Skin epidermis (tissue), 12 donors: ENCODE results near the gene CWH43.
"Not testable (repeated sequence)": the region's sequence is repeated elsewhere in the genome, so short reads cannot be mapped to it uniquely, and the experiment has no call there.

Source experiments
- H3K27ac ChIP-seq, 21 experiments: fragments of 200-600 bp; sonication (generic) in 11 of 21; one replicate each; pipeline ENCODE4 v1.5.0; 2020; ENCODE audit warnings: mild to moderate bottlenecking in 3 of 21, inconsistent platforms in 2 of 21, moderate library complexity in 2 of 21
- H3K4me3 ChIP-seq, 7 experiments: fragments of 200-600 bp; sonication (generic) in 2 of 7; one replicate each; pipeline ENCODE4 v1.5.0; 2020; ENCODE audit warnings: inconsistent platforms in 2 of 7, mild to moderate bottlenecking in 2 of 7, moderate library complexity in 1 of 7

Gene CWH43

GRCh38 chr4:49072196-49072595 lies 86.1 kb downstream of the CWH43 start:
- not testable (repeated sequence) for H3K27ac ChIP-seq, H3K4me3 ChIP-seq

- not testable (repeated sequence) for H3K4me3 ChIP-seq, H3K27ac ChIP-seq
Measured at GRCh38 chr4:49091883-49092282, 105.8 kb downstream of the CWH43 start.

GRCh38 chr4:49092608-49093135 lies 106.6 kb downstream of the CWH43 start:
- not testable (repeated sequence) for H3K27ac ChIP-seq, H3K4me3 ChIP-seq

- not testable (repeated sequence) for H3K4me3 ChIP-seq, H3K27ac ChIP-seq
Measured at GRCh38 chr4:49096215-49096614, 110.1 kb downstream of the CWH43 start.

DNA sequence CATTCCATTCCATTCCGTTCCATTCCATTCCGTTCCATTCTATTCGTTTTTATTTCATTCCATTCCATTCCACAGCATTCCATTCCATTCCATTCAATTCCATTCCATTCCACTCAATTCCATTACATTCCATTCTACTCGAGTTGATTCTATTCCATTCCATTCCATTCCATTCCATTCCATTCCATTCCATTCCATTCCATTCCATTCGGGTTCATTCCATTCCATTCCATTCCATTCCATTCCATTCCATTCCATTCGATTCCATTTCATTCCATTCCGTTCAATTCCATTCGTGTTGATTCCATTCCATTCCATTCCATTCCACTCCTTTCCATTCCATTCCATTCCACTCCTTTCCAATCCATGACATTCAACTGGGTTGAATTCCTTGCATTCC lies 110.6 kb downstream of the CWH43 start:
- H3K27ac ChIP-seq, H3K4me3 ChIP-seq: not testable (repeated sequence)

- not testable (repeated sequence) for H3K4me3 ChIP-seq, H3K27ac ChIP-seq
Measured at GRCh38 chr4:49097071-49097470, 111.0 kb downstream of the CWH43 start.

- not testable (repeated sequence) for H3K27ac ChIP-seq, H3K4me3 ChIP-seq
Measured at GRCh38 chr4:49097505-49097904, 111.4 kb downstream of the CWH43 start.

GRCh38 chr4:49098034-49098759 lies 112.1 kb downstream of the CWH43 start:
- H3K4me3 ChIP-seq, H3K27ac ChIP-seq: not testable (repeated sequence)

GRCh38 chr4:49099831-49100444 lies 113.9 kb downstream of the CWH43 start:
- H3K4me3 ChIP-seq, H3K27ac ChIP-seq: not testable (repeated sequence)

DNA sequence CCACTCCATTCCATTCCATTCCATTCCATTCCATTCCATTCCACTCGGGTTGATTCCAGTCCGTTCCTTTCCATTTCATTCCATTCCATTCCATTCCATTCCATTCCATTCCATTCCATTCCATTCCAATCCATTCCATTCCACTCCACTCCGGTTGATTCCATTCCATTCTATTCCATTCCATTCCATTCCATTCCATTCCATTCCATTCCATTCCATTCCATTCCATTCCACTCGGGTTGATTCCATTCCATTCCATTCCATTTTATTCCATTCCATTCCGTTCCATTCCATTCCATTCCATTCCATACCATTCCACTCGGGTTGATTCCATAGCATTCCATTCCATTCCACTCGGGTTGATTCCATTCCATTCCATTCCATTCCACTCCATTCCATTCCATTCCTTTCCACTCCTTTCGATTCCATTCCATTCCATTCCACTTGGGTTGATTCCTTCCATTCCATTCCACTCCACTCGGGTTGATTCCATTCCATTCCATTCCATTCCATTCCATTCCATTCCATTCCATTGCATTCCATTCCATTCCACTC lies 116.3 kb downstream of the CWH43 start:
- H3K27ac ChIP-seq, H3K4me3 ChIP-seq: not testable (repeated sequence)

DNA sequence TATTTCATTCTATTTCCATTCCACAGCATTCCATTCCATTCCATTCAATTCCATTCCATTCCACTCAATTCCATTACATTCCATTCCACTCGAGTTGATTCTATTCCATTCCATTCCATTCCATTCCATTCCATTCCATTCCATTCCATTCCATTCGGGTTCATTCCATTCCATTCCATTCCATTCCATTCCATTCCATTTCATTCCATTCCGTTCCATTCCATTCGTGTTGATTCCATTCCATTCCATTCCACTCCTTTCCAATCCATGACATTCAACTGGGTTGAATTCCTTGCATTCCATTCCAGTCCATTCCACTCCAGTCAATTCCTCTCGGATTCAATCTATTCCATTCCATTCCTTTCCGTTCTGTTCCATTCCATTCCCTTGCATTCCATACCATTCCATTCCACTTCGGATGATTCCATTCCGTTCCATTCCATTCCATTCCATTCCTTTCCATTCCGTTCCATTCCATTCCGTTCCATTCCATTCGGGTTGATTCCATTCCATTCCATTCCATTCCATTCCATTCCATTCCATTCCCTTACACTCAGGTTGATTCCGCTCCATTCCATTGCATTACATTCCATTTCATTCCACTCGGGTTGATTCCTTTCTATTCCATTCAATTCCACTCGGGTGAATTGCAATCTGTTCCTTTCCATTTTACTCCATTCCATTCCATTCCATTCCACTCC lies 117.5 kb downstream of the CWH43 start:
- not testable (repeated sequence) for H3K4me3 ChIP-seq, H3K27ac ChIP-seq

DNA sequence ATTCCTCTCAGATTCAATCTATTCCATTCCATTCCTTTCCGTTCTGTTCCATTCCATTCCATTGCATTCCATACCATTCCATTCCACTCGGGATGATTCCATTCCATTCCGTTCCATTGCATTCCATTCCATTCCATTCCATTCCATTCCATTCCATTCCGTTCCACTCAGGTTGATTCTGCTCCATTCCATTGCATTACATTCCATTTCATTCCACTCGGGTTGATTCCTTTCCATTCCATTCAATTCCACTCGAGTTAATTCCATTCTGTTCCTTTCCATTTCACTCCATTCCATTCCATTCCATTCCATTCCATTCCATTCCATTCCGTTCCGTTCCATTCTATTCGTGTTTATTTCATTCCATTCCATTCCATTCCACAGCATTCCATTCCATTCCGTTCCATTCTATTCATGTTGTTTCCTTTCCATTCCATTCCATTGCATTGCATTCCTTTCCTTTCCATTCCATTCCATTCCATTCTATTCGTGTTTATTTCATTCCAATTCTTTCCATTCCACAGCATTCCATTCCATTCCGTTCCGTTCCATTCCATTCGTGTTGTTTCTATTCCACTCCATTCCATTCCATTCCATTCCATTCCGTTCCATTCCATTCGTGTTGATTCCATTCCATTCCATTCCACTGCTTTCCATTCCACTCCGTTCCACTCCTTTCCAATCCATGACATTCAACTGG lies 118.3 kb downstream of the CWH43 start:
- not testable (repeated sequence) for H3K27ac ChIP-seq, H3K4me3 ChIP-seq

DNA sequence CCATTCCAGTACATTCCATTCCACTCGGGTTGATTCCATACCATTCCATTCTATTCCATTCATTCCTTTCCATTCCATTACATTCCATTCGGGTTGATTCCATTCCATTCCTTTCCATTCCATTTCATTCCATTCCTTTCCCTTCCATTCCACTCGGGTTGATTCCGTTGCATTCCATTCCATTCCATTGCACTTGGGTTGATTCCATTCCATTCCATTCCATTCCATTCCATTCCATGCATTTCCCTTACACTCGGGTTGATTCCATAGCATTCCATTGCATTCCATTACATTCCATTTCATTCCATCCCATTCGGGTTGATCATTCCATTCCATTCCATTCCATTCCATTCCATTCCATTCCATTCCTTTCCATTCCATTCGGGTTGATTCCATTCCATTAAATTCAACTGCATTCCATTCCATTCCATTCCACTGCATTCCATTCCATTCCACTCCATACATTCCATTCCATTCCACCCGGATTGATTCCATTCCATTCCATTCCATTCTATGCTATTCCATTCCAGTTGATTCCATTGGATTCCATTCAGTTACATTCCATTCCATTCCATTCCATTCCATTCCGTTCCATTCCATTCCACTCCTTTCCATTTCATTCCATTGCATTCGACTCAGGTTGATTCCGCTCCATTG lies 119.3 kb downstream of the CWH43 start:
- H3K4me3 ChIP-seq = not testable (repeated sequence)

GRCh38 chr4:49107262-49107661 lies 121.2 kb downstream of the CWH43 start:
- H3K4me3 ChIP-seq, H3K27ac ChIP-seq: not testable (repeated sequence)

More for the DNA sequence above, 119.3 kb downstream of the CWH43 start:
- H3K27ac ChIP-seq = not testable (repeated sequence)

- H3K4me3 ChIP-seq, H3K27ac ChIP-seq: not testable (repeated sequence)
Measured at GRCh38 chr4:49108183-49108978, 122.3 kb downstream of the CWH43 start.

DNA sequence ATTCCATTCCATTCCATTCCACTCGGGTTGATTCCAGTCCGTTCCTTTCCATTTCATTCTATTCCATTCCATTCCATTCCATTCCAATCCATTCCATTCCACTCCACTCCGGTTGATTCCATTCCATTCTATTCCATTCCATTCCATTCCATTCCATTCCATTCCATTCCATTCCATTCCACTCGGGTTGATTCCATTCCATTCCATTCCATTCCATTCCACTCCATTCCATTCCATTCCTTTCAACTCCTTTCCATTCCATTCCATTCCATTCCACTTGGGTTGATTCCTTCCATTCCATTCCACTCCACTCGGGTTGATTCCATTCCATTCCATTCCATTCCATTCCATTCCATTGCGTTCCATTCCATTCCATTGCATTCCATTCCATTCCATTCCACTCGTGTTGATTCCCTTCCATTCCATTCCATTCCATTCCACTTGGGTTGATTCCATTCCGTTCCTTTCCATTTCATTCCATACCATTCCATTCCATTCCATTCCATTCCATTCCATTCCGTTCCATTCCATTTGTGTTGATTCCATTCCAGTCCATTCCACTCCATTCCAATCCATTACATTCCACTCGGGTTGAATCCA lies 123.6 kb downstream of the CWH43 start:
- not testable (repeated sequence) for H3K4me3 ChIP-seq, H3K27ac ChIP-seq

DNA sequence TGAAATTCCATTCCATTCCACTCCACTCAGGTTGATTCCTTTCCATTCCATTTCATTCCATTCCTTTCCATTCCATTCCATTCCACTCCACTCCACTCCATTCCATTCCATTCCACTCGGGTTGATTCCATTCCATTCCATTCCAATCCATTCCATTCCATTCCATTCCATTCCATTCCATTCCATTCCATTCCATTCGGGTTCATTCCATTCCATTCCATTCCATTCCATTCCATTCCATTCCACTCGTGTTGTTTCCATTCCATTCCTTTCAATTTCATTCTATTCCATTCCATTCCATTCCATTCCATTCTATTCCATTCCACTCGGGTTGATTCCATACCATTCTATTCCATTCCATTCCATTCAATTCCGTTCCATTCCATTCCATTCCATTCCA lies 124.5 kb downstream of the CWH43 start:
- H3K27ac ChIP-seq, H3K4me3 ChIP-seq: not testable (repeated sequence)
